ENCODE results near the gene RIMS4.

DNA sequence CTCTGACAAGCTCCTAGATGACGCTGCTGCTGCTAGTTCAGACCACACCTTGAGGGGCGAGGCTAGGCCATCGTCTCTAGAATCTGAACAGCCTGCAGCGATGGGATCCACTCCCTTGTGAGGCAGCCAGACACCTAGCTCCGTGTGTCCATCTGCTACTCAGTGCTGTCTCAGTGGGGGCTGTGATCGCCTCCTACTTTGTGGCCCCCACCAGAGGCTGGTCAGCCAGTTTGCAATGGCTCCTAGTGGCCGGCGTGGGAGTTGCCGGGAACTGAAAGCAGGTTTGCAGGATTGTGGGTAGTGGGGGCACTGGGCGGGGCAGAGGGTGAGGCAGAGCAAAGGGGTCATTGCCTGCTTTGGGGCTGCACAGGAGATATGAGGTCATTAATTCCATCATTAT, 92.4 kb downstream of the RIMS4 start:
- TF ChIP-seq EZH2 (optimal IDR thresholded peaks at IDR 0.05; ENCODE audit: low read depth, low read length): no peak
- TF ChIP-seq, protein P1, sequence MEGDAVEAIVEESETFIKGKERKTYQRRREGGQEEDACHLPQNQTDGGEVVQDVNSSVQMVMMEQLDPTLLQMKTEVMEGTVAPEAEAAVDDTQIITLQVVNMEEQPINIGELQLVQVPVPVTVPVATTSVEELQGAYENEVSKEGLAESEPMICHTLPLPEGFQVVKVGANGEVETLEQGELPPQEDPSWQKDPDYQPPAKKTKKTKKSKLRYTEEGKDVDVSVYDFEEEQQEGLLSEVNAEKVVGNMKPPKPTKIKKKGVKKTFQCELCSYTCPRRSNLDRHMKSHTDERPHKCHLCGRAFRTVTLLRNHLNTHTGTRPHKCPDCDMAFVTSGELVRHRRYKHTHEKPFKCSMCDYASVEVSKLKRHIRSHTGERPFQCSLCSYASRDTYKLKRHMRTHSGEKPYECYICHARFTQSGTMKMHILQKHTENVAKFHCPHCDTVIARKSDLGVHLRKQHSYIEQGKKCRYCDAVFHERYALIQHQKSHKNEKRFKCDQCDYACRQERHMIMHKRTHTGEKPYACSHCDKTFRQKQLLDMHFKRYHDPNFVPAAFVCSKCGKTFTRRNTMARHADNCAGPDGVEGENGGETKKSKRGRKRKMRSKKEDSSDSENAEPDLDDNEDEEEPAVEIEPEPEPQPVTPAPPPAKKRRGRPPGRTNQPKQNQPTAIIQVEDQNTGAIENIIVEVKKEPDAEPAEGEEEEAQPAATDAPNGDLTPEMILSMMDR (IDR thresholded peaks at IDR 0.05; ENCODE audit: low read length): peak; percentile 27
- no peak for TF ChIP-seq EZH2phosphoT487 (IDR thresholded peaks at IDR 0.05; ENCODE audit: low read length)

Data from MM.1S (cell line).